Stimulated activated naive CD8-positive, alpha-beta T cell treated with anti-CD3 and anti-CD28 coated beads, Interleukin-15, Interleukin-2, amounts not matched to agents 100 ng/mL and 50 ng/mL, for 24 hours (primary cell): ENCODE data around the gene TBCE.
A peak's percentile ranks its signal among the peaks of the same experiment; 100 is the strongest.

ENCODE experiments used
- H3K27ac Mint-ChIP-seq: one replicate; pipeline ENCODE4 v1.8.0; 2021; ENCODE audit warnings: mild to moderate bottlenecking, mixed read lengths
- H3K27me3 Mint-ChIP-seq: one replicate; pipeline ENCODE4 v1.8.0; 2021; ENCODE audit warnings: mixed read lengths
- H3K36me3 Mint-ChIP-seq: one replicate; pipeline ENCODE4 v1.8.0; 2021; ENCODE audit warnings: low read depth, mixed read lengths
- H3K4me1 Mint-ChIP-seq: one replicate; pipeline ENCODE4 v1.8.0; 2021; ENCODE audit warnings: low read depth, mixed read lengths
- H3K4me3 Mint-ChIP-seq: one replicate; pipeline ENCODE4 v1.8.0; 2021; ENCODE audit warnings: mild to moderate bottlenecking, mixed read lengths
- H3K9me3 Mint-ChIP-seq: one replicate; pipeline ENCODE4 v1.8.0; 2021; ENCODE audit warnings: mixed read lengths

The TBCE gene

GRCh38 chr1:235411489-235412486 lies 44.6 kb downstream of the TBCE start:
- H3K4me1 Mint-ChIP-seq = no peaks in the 10 kb centered on the region
- H3K36me3 Mint-ChIP-seq = peaks cover 5% of the 10 kb centered on the region
- H3K27me3 Mint-ChIP-seq = no peaks in the 10 kb centered on the region
- H3K9me3 Mint-ChIP-seq = no peaks in the 10 kb centered on the region
- H3K4me3 Mint-ChIP-seq = no peak overlapping the region
- H3K27ac Mint-ChIP-seq = peak overlapping the region; percentile 49

GRCh38 chr1:235415008-235415904 lies 48.0 kb downstream of the TBCE start:
- H3K4me3 Mint-ChIP-seq = no peak overlapping the region
- H3K9me3 Mint-ChIP-seq = no peaks in the 10 kb centered on the region
- no peaks in the 10 kb centered on the region for H3K4me1 Mint-ChIP-seq
- peaks cover 12% of the 10 kb centered on the region for H3K36me3 Mint-ChIP-seq
- H3K27ac Mint-ChIP-seq = no peak overlapping the region
- no peaks in the 10 kb centered on the region for H3K27me3 Mint-ChIP-seq

- Mint-ChIP-seq H3K4me3 (no peak overlapping the region), H3K4me1 (peaks cover 1% of the 10 kb centered on the region), H3K9me3 (no peaks in the 10 kb centered on the region), H3K27me3 (no peaks in the 10 kb centered on the region), H3K27ac (no peak overlapping the region), H3K36me3 (peaks cover 12% of the 10 kb centered on the region)
Observed at GRCh38 chr1:235416662-235417049, 49.4 kb downstream of the TBCE start.

GRCh38 chr1:235417086-235417697 lies 50.0 kb downstream of the TBCE start:
- Mint-ChIP-seq H3K4me3 (no peak overlapping the region), H3K4me1 (peaks cover 7% of the 10 kb centered on the region), H3K9me3 (no peaks in the 10 kb centered on the region), H3K36me3 (peaks cover 12% of the 10 kb centered on the region), H3K27me3 (no peaks in the 10 kb centered on the region), H3K27ac (no peak overlapping the region)

GRCh38 chr1:235421751-235422150 lies 54.5 kb downstream of the TBCE start:
- Mint-ChIP-seq H3K4me1 (peaks cover 24% of the 10 kb centered on the region), H3K36me3 (peaks cover 14% of the 10 kb centered on the region), H3K4me3 (no peak overlapping the region), H3K27ac (no peak overlapping the region), H3K27me3 (no peaks in the 10 kb centered on the region), H3K9me3 (no peaks in the 10 kb centered on the region)

DNA sequence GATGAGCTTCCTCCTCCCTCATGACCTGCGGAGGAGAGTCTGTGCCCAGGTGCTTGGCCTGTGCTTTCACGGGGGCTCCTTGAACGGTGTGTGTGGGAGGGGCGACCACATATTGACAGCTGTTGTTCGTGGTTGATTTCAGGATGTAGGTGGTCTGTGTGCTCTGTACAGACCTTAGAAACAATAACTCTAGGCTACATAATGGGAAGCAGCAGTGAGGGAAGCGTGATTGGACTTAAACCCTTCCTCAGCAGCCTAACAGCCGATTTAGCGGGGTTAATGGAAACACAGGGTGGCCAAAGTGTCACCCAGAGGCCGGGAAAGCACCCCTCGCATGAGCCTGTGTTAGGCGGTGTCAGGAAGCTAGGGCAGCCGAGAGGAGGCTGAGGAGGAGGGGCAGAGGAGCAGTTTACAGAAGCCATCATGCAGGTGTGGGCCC lies 56.0 kb downstream of the TBCE start:
- H3K4me3 Mint-ChIP-seq = peak overlapping the region; percentile 8
- no peaks in the 10 kb centered on the region for H3K27me3 Mint-ChIP-seq
- peaks cover 16% of the 10 kb centered on the region for H3K36me3 Mint-ChIP-seq
- peak overlapping the region; percentile 51 for H3K27ac Mint-ChIP-seq
- H3K4me1 Mint-ChIP-seq = peaks cover 24% of the 10 kb centered on the region
- H3K9me3 Mint-ChIP-seq = no peaks in the 10 kb centered on the region

GRCh38 chr1:235424092-235424491 lies 56.9 kb downstream of the TBCE start:
- Mint-ChIP-seq H3K27ac (no peak overlapping the region), H3K27me3 (no peaks in the 10 kb centered on the region), H3K9me3 (no peaks in the 10 kb centered on the region), H3K4me3 (no peak overlapping the region), H3K4me1 (peaks cover 24% of the 10 kb centered on the region), H3K36me3 (peaks cover 13% of the 10 kb centered on the region)

DNA sequence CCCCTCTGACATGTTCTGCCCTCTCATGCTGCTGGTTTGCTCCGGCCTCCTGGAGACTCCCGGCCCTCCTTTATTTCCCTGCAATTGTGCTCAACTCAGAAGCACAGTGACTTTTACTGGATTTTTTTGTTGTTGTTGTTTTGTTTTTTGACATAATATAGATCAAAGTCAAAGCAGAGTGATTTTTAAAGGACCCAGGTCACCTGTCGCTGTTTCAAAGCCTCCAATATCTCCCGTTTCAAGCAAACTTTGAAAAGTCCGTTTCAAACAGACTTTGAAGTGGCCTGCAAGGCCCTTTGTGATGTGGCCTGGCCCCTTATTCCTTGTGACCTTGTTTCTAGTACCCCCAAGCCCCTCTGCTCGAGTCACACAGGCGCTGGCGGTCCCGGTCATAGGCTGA lies 58.1 kb downstream of the TBCE start:
- Mint-ChIP-seq H3K27me3 (no peaks in the 10 kb centered on the region), H3K27ac (no peak overlapping the region), H3K4me1 (peaks cover 24% of the 10 kb centered on the region), H3K4me3 (no peak overlapping the region), H3K36me3 (peaks cover 13% of the 10 kb centered on the region), H3K9me3 (no peaks in the 10 kb centered on the region)

DNA sequence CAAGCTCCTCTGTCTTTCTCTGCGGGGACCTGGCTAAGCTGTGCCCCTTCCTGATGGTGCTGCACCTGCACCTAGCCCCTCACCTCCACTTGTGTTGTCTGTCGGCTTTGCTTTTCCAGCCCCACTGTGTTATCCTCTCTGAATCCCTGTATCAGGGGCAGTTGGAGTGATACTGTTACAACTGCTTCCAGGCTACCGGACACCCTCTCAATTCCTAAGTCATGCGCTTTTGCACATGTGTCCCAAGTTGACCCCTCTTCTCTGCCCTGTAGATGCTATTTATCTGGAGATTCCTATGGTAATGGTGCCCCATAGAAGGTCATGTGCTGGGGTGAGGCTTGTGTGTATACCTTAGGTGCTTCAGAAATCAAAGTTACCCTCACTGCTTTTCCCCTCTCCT lies 58.9 kb downstream of the TBCE start:
- Mint-ChIP-seq H3K27me3 (no peaks in the 10 kb centered on the region), H3K36me3 (peaks cover 13% of the 10 kb centered on the region), H3K27ac (no peak overlapping the region), H3K4me3 (no peak overlapping the region), H3K4me1 (peaks cover 24% of the 10 kb centered on the region), H3K9me3 (no peaks in the 10 kb centered on the region)

GRCh38 chr1:235426680-235427079 lies 59.5 kb downstream of the TBCE start:
- Mint-ChIP-seq H3K4me3 (no peak overlapping the region), H3K27ac (no peak overlapping the region), H3K9me3 (no peaks in the 10 kb centered on the region), H3K4me1 (peaks cover 22% of the 10 kb centered on the region), H3K27me3 (no peaks in the 10 kb centered on the region), H3K36me3 (peaks cover 13% of the 10 kb centered on the region)

GRCh38 chr1:235427447-235427846 lies 60.2 kb downstream of the TBCE start:
- Mint-ChIP-seq H3K36me3 (peaks cover 13% of the 10 kb centered on the region), H3K4me3 (no peak overlapping the region)

DNA sequence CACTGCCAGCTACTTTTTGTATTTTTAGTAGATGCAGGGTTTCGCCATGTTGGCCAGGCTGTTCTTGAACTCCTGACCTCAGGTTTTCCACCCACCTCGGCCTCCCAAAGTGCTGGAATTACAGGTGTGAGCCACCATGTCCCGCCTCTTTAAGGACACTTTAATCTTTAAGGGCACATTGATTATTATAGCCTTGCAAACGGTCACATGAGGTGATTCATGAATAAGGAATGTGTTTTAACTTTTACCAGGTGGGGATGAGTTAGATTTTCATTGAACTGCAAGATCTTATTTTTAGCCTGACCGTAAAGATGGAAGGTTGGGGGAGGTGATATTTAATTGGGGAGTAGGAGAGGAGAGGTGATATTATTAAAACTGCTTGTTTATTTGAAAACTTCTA lies 61.9 kb downstream of the TBCE start:
- H3K4me3 Mint-ChIP-seq = no peak overlapping the region
- H3K27ac Mint-ChIP-seq = no peak overlapping the region
- H3K9me3 Mint-ChIP-seq = no peaks in the 10 kb centered on the region
- peaks cover 18% of the 10 kb centered on the region for H3K36me3 Mint-ChIP-seq
- H3K4me1 Mint-ChIP-seq = no peaks in the 10 kb centered on the region
- no peaks in the 10 kb centered on the region for H3K27me3 Mint-ChIP-seq

More at GRCh38 chr1:235427447-235427846, 60.2 kb downstream of the TBCE start:
- Mint-ChIP-seq H3K4me1 (peaks cover 16% of the 10 kb centered on the region), H3K27me3 (no peaks in the 10 kb centered on the region), H3K9me3 (no peaks in the 10 kb centered on the region), H3K27ac (no peak overlapping the region)

- H3K27ac Mint-ChIP-seq = no peak overlapping the region
- no peak overlapping the region for H3K4me3 Mint-ChIP-seq
- no peaks in the 10 kb centered on the region for H3K27me3 Mint-ChIP-seq
- no peaks in the 10 kb centered on the region for H3K9me3 Mint-ChIP-seq
- H3K36me3 Mint-ChIP-seq = peaks cover 23% of the 10 kb centered on the region
- no peaks in the 10 kb centered on the region for H3K4me1 Mint-ChIP-seq
Observed at GRCh38 chr1:235430991-235431390, 63.8 kb downstream of the TBCE start.

DNA sequence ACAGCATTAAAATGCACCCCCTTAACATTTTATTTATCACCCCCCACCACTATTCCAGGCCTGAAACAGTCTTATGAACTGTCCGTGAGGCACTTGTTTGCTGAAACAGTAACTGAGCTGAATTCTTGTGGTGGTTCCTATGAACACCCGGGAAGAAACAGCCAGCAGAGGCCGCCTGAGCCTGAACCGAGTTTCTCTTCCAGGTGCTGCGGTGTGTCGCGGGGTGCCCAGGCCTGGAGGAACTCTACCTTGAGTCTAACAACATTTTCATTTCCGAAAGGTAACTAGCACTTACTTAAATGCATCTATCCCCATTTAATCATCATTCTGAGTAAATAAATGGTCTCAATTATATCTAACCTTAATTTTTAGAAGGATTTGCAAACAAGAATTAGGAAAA lies 66.8 kb downstream of the TBCE start:
- Mint-ChIP-seq H3K36me3 (peaks cover 24% of the 10 kb centered on the region), H3K4me3 (no peak overlapping the region), H3K27ac (no peak overlapping the region), H3K27me3 (no peaks in the 10 kb centered on the region), H3K9me3 (no peaks in the 10 kb centered on the region), H3K4me1 (no peaks in the 10 kb centered on the region)
